ENCODE measurements around the gene ABCA12.

Gene ABCA12

DNA sequence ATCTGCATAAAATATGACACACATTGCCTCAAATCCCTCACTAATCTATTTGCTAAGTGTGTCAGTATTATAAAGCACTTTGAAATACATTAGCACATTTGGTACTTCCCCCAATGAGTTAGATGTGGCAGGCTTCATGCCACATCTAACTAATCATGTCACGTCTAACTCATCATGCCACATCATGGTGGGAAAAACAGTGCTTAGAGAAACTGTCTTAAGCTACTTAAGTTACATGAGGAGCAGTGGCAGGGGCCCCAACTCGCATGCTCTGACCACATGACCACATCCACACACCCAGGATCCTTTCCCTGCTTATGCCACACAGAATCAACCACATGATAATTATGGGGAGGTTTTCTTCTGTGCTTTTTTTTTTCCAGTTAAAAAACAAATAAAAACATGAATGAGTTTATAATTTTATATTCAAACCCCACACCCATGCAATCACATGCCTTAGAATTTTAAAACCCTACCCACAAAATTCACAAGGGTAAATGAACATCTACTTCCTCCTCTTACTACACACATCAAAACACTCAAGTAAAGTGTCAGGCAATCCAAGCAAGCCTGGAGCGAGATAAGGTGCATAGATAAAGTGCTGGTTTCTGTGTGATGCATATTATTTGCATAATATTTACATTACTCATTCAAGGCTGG, 1.6 kb downstream of the ABCA12 start:
- DNase-seq (ENCODE audit: low spot score): peak; percentile 7

DNA sequence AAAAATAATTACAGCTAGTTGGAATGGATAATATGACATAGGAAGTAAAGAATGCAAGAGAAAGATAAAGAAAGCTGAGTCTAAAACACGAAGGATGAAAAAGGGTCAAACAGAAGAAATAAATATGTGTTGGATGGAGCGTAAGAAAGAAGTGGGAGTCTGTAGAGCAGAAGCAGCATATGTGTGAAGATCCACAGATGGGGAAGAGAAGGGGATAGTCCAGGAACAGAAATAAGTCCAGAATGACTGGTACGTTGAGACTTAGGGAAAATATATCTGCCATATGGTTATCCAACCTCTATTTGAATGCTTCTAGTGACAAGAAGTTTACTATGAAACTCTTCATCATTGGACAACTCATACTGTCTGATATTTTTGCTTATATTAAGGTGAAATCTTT, 18.0 kb downstream of the ABCA12 start:
- no peak for DNase-seq (ENCODE audit: low spot score)

DNA sequence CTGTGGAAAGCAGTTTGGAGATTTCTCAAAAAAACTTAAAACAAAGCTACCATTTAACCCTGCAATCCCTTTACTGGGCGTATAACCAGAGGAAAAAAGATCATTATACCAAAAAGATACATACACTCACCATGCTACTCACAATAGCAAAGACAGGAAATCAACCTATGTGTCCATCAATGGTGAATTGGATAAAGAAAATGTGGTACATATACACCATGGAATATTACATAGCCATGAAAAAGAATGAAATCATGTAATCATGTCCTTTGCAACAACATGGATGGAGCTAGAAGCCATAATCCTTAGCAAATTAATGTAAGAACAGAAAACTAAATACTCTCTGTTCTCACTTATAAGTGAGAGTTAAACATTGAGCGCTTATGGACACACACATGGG, 18.6 kb downstream of the ABCA12 start:
- no peak for DNase-seq (ENCODE audit: low spot score)

DNA sequence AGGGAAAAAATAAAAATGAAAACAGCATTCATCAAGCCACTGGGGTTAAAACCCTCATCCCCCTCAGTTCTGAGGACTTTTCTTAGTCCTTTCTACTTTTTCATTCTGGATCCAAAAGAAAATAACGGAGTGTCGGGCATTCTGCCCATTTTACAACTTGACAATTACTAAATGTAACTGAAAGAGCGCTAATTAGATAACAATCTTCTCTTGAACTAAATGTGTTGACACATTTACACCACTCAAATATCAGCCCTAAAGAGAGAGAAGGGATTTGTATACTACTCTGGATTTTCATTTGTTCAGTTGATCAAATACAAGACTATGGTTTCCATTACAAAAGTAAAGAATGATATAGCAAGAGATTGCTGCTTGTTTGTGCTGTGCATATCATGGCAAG, 27.5 kb downstream of the ABCA12 start:
- DNase-seq (ENCODE audit: low spot score): no peak

DNA sequence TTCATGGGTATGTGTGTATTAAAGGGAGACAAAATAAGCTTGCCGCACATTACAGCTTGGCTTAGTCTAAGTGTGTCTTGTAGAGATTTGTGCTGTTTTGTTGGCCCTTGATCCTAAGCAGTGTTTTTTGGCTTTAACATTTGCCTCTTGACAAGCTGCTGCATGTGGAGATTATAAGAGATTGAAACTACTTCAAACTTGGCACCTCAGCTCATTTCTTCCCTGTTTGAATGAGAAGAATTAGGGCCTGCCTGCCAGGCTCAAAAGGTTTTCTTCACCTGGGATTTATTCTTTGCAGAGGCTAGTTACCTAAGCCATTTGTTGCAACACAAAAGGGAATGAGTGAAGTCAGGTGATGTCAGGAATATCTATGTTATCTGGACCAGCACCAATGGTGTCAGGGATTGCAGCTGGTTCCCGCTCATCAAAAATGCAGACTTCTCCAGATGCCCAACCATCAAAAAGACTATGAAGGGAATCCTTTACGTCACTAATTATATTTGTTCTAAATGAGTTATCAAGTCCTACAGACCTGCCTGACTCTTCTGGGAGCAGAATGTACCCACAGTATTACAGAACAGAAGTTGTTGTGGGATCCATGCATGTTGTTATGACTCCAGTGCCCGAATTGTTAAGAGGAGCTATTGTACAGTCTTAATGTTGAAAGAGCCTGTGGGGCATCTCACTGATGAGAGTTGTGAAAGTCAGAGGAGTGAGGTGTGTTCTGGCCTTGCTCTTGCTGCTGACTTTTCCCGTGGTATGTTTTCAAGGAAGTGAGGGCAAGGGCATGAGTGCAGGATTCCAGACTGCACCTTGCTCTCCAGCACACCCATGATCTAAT, 31.0 kb downstream of the ABCA12 start:
- DNase-seq (ENCODE audit: low spot score): no peak

DNA sequence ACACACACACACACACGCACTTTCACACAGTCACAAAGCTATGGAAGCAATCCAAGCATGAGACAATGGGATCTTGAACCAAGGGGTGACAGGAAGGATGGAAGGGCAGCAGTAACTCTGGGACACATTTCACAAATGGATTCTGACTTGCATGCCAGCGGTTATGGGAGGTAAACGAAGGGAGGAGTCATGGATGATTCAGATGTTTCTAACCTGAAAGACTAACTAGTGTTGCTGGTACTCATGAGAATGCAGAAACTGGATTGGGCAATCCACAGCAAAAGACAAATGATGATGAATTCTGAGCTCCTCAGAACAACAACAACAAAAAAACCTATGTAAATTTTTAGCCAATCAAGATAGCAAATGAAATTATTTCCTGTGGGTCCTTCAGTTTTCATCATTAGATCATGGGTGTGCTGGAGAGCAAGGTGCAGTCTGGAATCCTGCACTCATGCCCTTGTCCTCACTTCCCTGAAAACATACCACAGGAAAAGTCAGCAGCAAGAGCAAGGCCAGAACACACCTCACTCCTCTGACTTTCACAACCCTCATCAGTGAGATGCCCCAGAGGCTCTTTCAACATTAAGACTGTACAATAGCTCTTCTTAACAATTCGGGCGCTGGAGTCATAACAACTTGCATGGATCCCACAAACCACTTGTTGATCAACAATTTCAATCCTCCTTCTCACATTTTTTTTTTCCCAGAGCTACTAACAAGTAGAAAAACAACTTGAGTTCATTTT, 32.6 kb downstream of the ABCA12 start:
- DNase-seq (ENCODE audit: low spot score): peak; percentile 17

DNA sequence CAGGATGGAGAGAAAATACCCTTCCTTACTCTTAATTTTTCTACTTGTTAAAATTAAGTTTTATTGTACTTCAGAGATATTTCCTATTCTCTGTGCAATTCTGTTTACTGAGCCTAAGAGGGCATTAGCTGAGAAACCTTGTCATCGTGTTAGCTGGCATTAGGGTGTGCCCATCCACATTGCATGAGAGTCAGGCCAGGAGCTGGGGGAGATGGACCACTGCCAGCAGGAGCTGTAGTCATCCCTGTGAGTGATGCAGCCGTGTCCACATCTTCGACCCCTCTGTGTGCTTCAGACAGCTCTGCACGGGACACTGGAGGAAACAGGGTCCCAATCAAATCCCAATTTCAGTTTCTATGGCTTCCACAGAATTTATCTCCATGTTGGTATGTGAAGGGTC, 34.2 kb downstream of the ABCA12 start:
- no peak for DNase-seq (ENCODE audit: low spot score)

DNA sequence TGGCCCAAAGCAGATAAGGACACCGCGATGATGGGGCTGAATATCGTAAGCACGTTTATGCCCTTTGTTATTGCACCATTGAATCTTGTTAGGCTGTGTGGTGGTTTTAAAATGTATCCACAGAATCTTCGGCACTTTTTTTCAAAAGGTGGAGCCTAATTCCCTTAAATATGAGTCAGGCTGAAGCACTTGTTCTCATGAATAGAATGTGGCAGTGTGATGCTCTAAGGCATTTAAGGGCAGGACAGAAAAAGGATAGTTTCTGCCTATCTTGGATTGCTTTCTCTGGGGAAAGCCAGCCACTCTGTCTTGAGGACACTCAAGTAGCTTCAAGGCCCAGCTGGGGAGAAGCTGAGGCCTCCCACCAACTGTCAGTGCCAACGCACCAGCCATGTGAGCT, 39.6 kb downstream of the ABCA12 start:
- no peak for DNase-seq (ENCODE audit: low spot score)

DNA sequence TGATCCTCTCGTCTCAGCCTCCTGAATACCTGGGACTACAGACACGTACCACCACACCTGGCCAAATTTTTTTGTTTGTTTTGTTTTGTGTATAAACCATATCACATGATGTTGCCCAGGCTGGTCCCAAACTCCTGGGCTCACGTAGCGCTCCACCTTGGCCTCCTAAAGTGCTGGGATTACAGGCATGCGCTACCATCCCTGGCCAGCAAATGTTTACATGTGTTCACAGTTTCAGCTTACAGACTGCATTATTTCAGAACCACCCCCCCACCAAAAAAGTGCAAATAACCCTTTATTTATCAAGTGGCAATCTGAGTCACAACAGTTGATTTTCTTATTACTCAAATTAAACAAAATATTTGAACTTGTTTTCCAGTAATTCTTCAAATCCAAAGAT, 54.3 kb downstream of the ABCA12 start:
- DNase-seq (ENCODE audit: low spot score): no peak

DNA sequence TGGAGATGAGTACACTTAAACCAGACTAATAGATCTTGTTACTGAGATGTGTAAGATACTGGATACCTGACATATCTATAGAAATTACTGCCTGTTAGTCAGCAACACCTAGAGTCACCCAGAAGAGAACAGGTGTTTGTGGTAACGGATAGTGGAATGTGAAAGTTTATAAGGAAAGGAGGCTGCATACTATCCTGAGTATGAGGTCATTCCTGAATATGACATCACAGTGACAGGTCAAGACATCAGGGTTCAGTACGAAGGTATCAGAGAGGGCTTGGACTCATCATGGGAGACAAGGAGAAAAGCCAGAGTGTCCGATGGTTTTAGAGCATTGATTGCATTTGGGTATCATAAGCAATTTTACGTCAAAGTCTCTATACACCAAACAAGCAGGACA, 55.3 kb downstream of the ABCA12 start:
- no peak for DNase-seq (ENCODE audit: low spot score)

DNA sequence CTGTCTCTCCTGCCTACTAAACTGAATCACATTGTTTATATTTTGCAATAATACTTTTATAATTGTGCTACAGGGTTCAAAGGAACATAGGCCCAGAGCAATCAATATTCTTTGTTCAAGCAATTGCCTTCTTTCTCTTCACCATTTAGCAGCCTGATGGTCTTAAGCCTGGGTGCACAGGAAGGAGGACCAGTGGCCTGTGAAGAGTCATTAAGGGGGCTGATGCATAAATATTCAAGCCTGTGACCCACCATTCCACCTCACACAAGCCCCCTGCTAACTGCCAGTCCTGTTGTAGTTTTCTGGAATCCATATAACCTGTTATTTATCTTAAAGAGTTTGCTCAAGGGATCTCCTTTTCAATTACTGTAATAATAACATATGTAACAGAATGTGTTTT, 56.0 kb downstream of the ABCA12 start:
- no peak for DNase-seq (ENCODE audit: low spot score)

DNA sequence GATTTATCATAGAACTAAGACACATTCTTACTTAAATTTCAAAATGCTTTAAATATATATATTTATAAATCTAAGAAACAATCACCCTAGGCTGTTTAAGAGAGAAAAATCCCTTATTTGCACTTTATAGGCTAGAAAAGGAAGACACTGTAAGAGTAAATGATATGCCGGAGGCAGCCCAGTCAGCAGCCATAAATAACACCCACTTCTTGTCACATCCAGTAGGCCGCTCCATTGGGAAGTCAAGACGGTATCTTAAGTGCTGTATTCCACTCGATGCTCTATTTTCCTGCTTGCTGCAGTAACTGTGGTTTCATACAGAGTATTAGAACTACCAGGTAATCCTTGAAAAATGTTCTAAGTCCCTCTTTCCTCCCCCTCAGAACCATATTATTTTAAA, 57.9 kb downstream of the ABCA12 start:
- DNase-seq (ENCODE audit: low spot score): no peak

DNA sequence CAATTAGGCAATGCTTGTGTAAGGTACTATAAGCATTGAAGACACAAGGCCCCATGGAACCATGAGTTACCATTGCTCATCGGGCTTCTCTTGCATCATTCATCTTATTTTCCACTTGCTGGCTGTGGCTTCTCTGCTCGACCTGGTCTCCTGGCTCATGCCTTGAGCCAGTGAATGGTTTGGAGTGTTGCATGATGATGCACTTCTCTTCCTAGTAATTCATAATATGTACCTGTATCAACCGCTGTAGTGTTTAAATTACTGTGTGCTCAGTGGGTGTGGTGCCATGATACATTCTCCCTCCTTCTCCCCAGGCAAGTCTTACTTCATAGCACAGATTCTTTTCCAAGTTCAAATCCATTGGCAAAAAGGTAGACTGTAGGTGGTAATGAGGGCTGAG, 66.8 kb downstream of the ABCA12 start:
- no peak for DNase-seq (ENCODE audit: low spot score)

DNA sequence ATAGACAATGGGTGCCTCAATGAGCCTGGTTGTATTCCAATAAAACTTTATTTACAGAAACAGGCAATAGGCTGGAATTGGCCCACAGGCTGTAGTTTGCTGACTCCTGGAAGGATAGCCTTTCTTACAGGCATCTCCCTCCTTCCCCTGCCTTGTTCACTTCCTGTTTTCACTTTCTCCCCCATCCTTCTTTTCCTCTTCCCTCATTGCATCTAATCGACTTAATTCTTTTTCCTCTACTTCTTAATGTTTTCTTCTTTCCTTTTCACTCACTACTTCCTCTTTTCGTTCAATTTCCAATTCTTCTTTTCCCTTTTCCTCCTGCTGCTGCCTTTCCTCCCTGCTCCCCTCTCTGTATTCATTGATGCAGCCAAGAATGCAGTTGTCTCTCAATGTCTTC, 70.0 kb downstream of the ABCA12 start:
- no peak for DNase-seq (ENCODE audit: low spot score)

DNA sequence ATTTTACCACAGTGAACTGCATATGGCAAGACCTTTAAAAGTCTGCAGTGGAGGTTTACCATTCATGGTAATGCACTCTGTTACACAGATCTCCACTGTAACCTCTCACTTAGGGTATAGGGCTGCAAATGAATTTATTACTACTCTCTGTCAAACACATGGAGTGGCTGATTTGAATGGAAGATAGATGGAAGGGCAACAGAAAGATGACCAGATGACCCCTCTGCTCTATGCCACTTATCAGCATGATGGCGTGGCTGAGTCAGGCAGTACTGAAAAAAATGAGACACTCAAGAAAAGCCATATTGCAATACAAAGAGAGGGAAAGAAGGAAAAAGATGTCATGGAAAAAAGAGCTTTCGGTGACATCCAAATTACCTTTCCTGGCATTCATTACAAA, 72.3 kb downstream of the ABCA12 start:
- no peak for DNase-seq (ENCODE audit: low spot score)

DNA sequence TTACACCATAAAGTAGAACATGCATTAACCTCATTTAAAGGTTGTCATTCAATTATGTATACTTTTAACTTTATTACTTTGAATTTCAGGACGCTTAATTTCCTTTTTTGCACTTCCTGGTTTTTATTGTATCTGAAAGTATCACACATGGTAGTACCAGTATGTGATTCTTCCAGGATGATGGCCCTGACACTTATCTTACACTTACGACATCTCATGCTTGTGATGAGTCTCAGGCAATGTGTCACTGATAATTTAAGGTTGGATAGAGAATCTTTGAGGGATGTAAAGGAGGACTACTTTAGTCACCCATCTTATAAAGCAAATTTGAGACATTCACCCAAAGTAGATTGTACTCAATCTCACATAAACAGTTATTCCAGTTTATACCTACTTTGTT, 74.9 kb downstream of the ABCA12 start:
- no peak for DNase-seq (ENCODE audit: low spot score)

DNA sequence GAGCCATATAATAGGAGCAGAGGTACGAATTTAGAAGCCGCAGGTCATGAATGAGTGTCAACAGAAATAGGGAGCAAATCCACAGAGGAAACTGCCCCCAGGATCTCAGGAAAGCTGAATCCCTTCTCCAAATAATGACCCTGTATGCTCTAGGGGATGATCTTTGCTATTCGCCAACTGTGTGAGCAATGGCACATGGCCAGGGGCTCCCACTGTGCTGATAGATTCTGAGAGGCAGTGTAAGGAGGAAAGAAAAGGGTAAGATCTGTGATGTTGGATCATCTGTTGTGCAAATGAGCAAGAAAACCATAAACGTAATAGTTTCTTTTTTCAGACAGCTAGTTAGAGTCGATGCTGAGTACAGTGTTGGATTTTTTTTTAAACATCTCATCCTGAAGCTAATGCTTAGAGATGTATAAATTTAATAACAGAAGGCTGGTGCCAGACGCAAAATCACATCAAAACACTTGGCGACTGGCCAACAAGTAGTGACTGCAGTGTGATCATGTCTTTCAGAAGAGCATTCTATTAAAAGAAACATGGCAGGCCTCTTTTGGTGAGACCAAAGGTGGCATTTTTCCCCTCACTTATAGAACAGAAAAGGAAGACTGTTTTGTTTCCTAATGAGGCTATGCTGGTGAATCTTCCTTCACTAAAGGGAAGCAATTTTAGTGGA, 77.4 kb downstream of the ABCA12 start:
- DNase-seq (ENCODE audit: low spot score): no peak

DNA sequence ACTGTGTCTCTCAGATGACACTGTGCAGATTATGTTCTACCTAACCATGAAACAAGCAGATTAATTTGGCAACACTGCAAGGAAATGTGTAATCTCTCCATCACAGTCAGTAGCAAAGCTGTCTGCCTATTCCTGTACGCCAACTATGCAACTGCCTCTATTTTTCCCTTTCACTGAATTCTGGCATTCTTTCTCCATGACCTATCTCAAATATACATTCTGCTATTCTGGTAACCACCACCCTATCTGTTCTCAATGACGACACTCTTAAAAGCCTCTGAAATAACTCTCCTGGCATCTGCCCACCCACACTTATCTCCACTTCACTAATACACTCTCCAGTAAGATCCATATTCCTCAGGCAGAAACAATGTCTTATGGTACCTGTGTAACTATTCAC, 78.7 kb downstream of the ABCA12 start:
- no peak for DNase-seq (ENCODE audit: low spot score)

DNA sequence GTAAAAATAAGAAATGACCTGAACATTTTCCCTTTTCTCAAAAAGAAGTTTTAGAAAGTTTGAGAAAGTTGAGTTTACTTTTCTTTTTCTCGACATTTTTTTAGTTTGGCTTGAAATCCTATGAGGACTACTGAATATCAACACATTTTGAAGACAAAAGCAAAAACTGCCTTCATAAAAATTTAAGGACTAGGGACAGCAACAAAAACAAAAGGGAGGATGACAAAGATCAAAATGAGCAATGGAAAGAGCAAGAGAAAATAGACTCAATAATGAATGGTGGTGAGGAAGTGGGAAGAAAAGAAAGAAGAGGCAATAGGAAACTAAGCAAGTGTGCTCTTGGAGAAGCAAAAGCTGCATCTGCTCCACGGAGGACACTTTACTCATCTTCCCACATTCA, 82.5 kb downstream of the ABCA12 start:
- DNase-seq (ENCODE audit: low spot score): no peak

DNA sequence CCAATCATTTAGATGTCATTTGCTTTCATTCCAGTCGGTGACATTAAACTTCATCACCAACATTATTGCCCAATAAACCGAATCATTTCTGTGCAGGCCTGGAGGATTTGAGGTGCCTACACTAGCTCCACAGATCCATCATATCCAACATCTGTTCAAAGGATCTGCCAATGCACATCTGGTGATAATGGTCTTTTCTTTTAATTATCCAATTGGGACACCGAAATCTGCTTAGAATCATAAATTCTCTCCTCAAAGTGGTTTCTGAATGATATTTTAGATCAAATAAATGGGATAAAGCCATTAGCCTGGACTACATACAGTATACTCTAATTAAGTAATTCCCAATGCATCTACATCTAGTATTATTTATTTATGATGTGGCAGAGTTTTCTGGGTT, 85.6 kb downstream of the ABCA12 start:
- no peak for DNase-seq (ENCODE audit: low spot score)

DNA sequence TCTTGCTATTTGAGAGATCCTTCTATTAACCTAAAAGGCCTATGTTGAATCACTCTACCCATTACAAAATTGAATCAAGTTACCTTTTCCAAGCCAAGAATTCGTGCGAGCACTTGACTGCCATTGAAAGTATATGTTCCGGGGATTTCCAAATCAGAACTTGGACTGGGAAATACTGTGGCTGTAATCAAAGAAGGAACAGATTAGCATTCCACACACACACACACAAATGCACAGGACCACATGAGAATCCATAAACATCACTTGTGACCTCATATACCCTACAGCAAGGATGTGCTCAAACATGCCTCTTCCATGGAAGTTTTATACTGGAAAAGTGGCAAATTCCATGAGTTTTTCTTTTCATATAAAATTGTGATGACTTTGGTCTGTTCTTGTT, 86.0 kb downstream of the ABCA12 start:
- no peak for DNase-seq (ENCODE audit: low spot score)

DNA sequence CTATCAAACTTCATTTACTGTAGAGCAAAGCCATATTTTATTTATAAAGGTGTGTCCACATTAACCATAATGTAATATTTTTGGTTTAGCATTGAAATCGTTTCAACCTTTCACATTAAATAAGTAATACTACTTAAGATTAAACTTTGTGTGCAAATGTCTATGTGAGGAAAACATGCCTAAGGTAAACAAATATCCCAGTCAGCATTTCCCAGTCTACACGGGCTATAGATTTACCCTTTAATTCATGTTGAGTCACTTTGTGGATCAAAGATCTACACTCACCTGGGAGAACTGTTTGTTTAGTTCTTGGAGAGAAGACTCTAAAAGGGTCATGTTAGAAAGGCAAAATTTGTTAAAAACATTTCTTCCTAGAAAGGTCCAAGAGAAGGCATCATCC, 89.1 kb downstream of the ABCA12 start:
- no peak for DNase-seq (ENCODE audit: low spot score)

DNA sequence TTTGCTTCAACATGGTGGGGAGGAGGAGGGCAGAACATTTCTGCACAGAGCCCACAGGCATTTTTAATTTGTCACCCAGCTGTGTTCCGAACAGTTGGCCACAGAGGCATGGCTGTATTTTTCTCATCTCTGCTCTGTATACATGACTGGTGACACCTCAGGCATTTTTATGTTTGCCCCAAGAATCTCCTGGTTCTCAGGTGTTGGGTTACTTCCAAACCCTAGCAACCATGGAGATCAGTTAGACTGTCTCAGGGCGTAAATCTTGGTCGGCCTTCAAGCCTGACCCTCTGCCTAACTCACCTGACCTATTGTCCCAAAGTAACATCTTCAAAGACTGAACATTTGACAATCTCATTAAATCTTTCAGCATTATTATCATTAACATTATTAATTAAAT, 100.0 kb downstream of the ABCA12 start:
- DNase-seq (ENCODE audit: low spot score): no peak
